Gastroesophageal sphincter (tissue), 4 donors: Measurements from ENCODE around the gene RAP1GAP. TPM values are rescaled to one million over a fixed set of nuclear protein-coding genes. Genes with fewer than 3 reads are reported as not detected.

Source experiments
- ATAC-seq: fragments of 150-250 bp; one replicate; pipeline ENCODE4 v1.9.1; 2016; ENCODE audit warnings: mild to moderate bottlenecking, moderate library complexity
- H3K27ac ChIP-seq, 4 donors: fragments of 200-600 bp; sonication (generic) in 3 of 4; 1 replicate in 3 of 4; 2 replicates in 1 of 4; pipeline ENCODE4 v1.5.1; 2016 to 2019
- H3K27me3 ChIP-seq: fragments of 200-600 bp; sonication (generic); one replicate; pipeline ENCODE4 v1.5.1; 2019
- H3K36me3 ChIP-seq, 2 donors: fragments of 200-600 bp; sonication (generic); one replicate each; pipeline ENCODE4 v1.5.1; 2019; ENCODE audit warnings: control low read depth in 1 of 2
- H3K4me1 ChIP-seq, 3 donors: fragments of 200-600 bp; sonication (generic); 1 replicate in 2 of 3; 2 replicates in 1 of 3; pipeline ENCODE4 v1.5.1; 2016 to 2019; ENCODE audit warnings: control low read depth in 2 of 3
- H3K4me3 ChIP-seq, 2 donors: fragments of 200-600 bp; sonication (generic); one replicate each; pipeline ENCODE4 v1.5.1; 2019; ENCODE audit warnings: mild to moderate bottlenecking in 1 of 2, moderate library complexity in 1 of 2
- H3K9me3 ChIP-seq, 3 donors: fragments of 200-600 bp; sonication (generic); one replicate each; pipeline ENCODE4 v1.5.1; 2017 to 2019; ENCODE audit warnings: control low read depth in 2 of 3
- EP300 ChIP-seq: sonication (generic); formaldehyde crosslinking; IDR thresholded peaks from one replicate; pipeline ENCODE4 v1.6.1; 2017; ENCODE audit warnings: antibody characterized with exemption, mild to moderate bottlenecking
- POLR2A ChIP-seq, 2 donors: fragments of 450-650 bp; IDR thresholded peaks; one replicate each; pipeline ENCODE4 v1.6.1; 2017; ENCODE audit warnings: antibody characterized with exemption in 2 of 2, mild to moderate bottlenecking in 2 of 2, moderate library complexity in 1 of 2
- POLR2AphosphoS5 ChIP-seq: sonication (generic); formaldehyde crosslinking; IDR thresholded peaks from one replicate; pipeline ENCODE4 v1.6.1; 2017; ENCODE audit warnings: antibody characterized with exemption
- WGBS, 2 donors: methylation state at CpG; one replicate each; pipeline ENCODE4 v1.1.5; 2018; ENCODE audit warnings: low coverage in 1 of 2; 5-methylcytosine and 5-hydroxymethylcytosine counted together
- total RNA-seq, 4 donors: library from RNA; depleted of rRNA; stranded (reverse); fragments of >200 nt; gene quantifications; one replicate each; pipeline ENCODE4 v1.1.0, GENCODE V29; 2016
- TF ChIP-seq, protein P1 (sequence below), 4 experiments: fragments of 200-600 bp in 2 of 4; fragments of 450-650 bp in 2 of 4; sonication (generic) in 1 of 4; IDR thresholded peaks; one replicate each; pipeline ENCODE4 v1.5.1; 2017 to 2019; ENCODE audit warnings: antibody characterized with exemption in 4 of 4, mild to moderate bottlenecking in 2 of 4, moderate library complexity in 2 of 4

Gene RAP1GAP
- total RNA-seq, 4 donors from 2014 or later, result 0.12 to 2.3 TPM; not detected in 2

DNA sequence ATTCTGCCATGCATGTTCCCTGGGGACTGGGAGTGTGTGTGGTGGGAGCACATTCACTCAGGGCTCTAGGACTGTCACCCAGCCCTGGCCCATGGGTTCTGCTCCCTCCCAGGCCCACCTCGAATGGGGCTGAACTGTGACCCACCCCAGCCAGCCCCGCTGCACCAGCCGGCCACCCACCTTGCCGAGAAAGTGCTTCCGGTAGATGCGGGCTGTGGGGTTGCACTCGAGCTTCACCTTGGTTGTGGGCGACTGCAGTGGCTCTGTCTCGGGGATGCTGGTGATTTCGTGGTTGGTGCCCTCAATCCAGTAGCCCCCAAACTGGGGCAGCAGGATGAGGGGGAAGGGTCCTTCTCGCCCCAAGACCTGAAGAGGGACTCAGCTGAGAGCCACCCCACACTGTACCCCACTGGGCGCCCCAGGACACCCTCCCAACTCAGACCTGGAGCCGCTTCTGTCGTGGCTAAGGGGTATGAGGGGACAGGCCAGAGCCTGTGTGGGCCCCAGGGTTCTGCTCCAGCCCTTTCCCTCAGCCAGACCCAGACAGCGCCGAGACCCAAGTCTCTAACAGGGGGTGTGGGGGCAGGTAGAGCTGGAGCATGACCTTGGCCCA is 51.9 kb downstream of the RAP1GAP start:
- H3K27me3 ChIP-seq, result peaks cover 6% of the 10 kb centered on the region
- no peak overlapping the region for H3K4me3 ChIP-seq
- peaks cover 0 to 8% (median 0%) of the 10 kb centered on the region in 3 donors for H3K4me1 ChIP-seq
- no peak overlapping the region for H3K27ac ChIP-seq
- no peaks in the 10 kb centered on the region for H3K36me3 ChIP-seq
- H3K9me3 ChIP-seq, result no peaks in the 10 kb centered on the region
- 87 to 93% methylated on average over 3 to 5 of the region's 16 CpGs for WGBS, 2 donors
- ATAC-seq, result no peak
- TF ChIP-seq, protein P1, sequence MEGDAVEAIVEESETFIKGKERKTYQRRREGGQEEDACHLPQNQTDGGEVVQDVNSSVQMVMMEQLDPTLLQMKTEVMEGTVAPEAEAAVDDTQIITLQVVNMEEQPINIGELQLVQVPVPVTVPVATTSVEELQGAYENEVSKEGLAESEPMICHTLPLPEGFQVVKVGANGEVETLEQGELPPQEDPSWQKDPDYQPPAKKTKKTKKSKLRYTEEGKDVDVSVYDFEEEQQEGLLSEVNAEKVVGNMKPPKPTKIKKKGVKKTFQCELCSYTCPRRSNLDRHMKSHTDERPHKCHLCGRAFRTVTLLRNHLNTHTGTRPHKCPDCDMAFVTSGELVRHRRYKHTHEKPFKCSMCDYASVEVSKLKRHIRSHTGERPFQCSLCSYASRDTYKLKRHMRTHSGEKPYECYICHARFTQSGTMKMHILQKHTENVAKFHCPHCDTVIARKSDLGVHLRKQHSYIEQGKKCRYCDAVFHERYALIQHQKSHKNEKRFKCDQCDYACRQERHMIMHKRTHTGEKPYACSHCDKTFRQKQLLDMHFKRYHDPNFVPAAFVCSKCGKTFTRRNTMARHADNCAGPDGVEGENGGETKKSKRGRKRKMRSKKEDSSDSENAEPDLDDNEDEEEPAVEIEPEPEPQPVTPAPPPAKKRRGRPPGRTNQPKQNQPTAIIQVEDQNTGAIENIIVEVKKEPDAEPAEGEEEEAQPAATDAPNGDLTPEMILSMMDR (IDR thresholded peaks at IDR 0.05), result no peak
- TF ChIP-seq POLR2A (IDR thresholded peaks at IDR 0.05), result no peak
- TF ChIP-seq POLR2AphosphoS5, result no peak
- no peak for TF ChIP-seq EP300

GRCh38 chr1:21616372-21616771 is 52.8 kb downstream of the RAP1GAP start:
- H3K36me3 ChIP-seq, result no peaks in the 10 kb centered on the region
- peaks cover 0 to 8% (median 0%) of the 10 kb centered on the region in 3 donors for H3K4me1 ChIP-seq
- H3K27ac ChIP-seq, result no peak overlapping the region
- TF ChIP-seq POLR2AphosphoS5 (no peak), POLR2A (IDR thresholded peaks at IDR 0.05) (no peak)
- no peak overlapping the region for H3K4me3 ChIP-seq
- WGBS, 2 donors, result 50 to 92% methylated on average over 2 to 4 of the region's 8 CpGs
- ATAC-seq, result no peak
- no peaks in the 10 kb centered on the region for H3K27me3 ChIP-seq
- no peaks in the 10 kb centered on the region for H3K9me3 ChIP-seq

- no peaks in the 10 kb centered on the region for H3K4me1 ChIP-seq
- no peaks in the 10 kb centered on the region for H3K27me3 ChIP-seq
- H3K36me3 ChIP-seq, result no peaks in the 10 kb centered on the region
- no CpG with 5 or more reads among the region's 11 CpGs for WGBS, 2 donors
- H3K27ac ChIP-seq, result no peak overlapping the region
- H3K4me3 ChIP-seq, result no peak overlapping the region
- no peak for ATAC-seq
- TF ChIP-seq POLR2A (IDR thresholded peaks at IDR 0.05), result no peak
- TF ChIP-seq EP300, result no peak
- TF ChIP-seq, protein P1 (IDR thresholded peaks at IDR 0.05), result no peak
- TF ChIP-seq POLR2AphosphoS5, result no peak
- H3K9me3 ChIP-seq, result no peaks in the 10 kb centered on the region
Measured at GRCh38 chr1:21614419-21615115, 54.6 kb downstream of the RAP1GAP start.

- peaks cover 3% of the 10 kb centered on the region for H3K27me3 ChIP-seq
- WGBS, 2 donors, result 85% methylated on average over 15 of the region's 19 CpGs; no CpG with 5 or more reads in 1 of the 2 donors
- no peak overlapping the region for H3K27ac ChIP-seq
- no peaks in the 10 kb centered on the region for H3K4me1 ChIP-seq
- ATAC-seq, result no peak
- TF ChIP-seq POLR2AphosphoS5, result no peak
- no peak for TF ChIP-seq EP300
- TF ChIP-seq POLR2A (IDR thresholded peaks at IDR 0.05), result no peak
- TF ChIP-seq, protein P1 (IDR thresholded peaks at IDR 0.05), result no peak
- no peaks in the 10 kb centered on the region for H3K36me3 ChIP-seq
- H3K9me3 ChIP-seq, result no peaks in the 10 kb centered on the region
- no peak overlapping the region for H3K4me3 ChIP-seq
Measured at GRCh38 chr1:21613072-21613867, 55.9 kb downstream of the RAP1GAP start.

DNA sequence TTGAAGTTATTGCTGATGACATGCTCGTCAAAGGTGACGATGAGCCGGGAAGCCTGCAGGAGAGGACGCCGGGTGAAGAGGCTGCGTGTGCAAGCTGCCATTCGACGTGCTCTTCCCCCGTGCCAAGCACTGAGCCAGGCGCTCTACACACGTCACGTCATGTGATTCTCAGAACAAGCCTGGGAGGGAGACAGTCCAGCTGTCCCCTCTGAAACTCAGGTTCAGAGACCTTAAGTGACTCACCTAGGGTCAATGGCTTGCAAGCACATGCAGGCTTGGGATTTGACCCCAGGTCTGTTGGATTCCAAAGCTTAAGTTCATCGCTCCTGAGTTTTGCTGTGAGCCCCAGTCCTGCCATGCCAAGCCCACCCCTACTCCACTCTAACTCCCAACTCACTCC is 57.1 kb downstream of the RAP1GAP start:
- Histone ChIP-seq H3K4me3 (no peak overlapping the region), H3K27me3 (peaks cover 11% of the 10 kb centered on the region), H3K4me1 (no peaks in the 10 kb centered on the region), H3K9me3 (no peaks in the 10 kb centered on the region), H3K27ac (no peak overlapping the region), H3K36me3 (no peaks in the 10 kb centered on the region)
- WGBS, 2 donors, result 70 to 95% methylated on average over 4 to 13 of the region's 13 CpGs
- TF ChIP-seq EP300 (no peak), POLR2AphosphoS5 (no peak), POLR2A (IDR thresholded peaks at IDR 0.05) (no peak)
- TF ChIP-seq, protein P1 (IDR thresholded peaks at IDR 0.05), result no peak
- ATAC-seq, result no peak
